GM19240 (cell line): ENCODE results near the gene SIPA1.
A peak's percentile ranks its signal among the peaks of the same experiment; 100 is the strongest.

Source experiments
- DNase-seq: peaks from one replicate; pipeline ENCODE4 v3.0.0; 2011; ENCODE audit warnings: low spot score; ENCODE audit not compliant: insufficient read length

SIPA1 gene

DNA sequence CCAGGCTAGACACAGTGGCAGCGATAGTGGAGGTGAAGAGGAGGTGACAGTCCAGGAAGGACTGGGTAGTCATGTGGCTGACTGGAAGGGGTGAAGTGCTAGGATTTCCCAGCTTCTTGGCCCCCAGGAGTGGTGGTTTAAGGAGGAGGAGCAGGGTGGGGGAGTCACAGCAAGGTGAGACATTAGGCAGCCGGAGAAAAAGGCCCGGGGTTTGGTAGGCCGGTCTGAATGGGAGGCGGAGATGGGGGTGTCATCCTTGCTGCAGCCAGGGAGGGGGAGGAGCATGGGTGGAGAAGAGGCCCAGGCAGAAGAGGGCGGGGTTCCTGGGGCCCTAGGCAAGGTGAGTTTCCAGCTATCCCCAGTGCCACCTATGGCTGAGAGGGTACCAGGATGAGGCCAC, 6.1 kb downstream of the SIPA1 start:
- DNase-seq, result no peak

- DNase-seq, result no peak
Measured at GRCh38 chr11:65644837-65645236, 6.9 kb downstream of the SIPA1 start.

- DNase-seq, result no peak
Measured at GRCh38 chr11:65645710-65646109, 7.8 kb downstream of the SIPA1 start.

GRCh38 chr11:65646288-65646957, 8.5 kb downstream of the SIPA1 start:
- no peak for DNase-seq

DNA sequence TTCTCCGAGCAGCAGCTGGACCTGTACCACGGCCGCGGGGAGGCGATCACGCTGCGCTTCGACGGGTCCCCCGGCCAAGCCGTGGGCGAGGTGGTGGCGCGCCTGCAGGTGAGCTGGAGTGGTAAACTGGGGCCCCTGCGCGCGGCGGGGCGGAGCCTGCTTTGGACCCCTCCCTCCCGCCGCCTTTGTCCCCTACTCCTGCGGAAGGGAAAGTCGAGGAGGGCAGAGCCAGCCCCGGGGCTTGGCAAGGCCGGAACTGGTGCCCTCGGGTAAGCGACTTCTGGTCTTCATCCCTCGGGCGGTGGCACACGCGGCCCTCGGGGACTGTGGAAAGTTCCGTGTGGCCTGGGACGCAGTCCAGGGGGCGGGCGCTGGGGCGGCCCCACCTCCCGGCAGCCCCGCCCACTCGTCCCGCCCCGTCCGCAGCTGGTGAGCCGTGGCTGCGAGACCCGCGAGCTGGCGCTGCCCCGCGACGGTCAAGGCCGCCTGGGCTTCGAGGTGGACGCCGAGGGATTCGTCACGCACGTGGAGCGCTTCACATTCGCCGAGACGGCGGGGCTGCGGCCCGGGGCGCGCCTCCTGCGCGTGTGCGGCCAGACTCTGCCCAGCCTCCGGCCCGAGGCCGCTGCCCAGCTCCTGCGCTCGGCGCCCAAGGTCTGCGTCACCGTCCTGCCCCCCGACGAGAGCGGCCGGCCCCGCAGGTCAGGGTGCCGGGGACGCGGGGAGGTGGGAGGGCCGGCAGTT, 9.2 kb downstream of the SIPA1 start:
- DNase-seq, result no peak

GRCh38 chr11:65648997-65649493, 11.1 kb downstream of the SIPA1 start:
- DNase-seq, result no peak

DNA sequence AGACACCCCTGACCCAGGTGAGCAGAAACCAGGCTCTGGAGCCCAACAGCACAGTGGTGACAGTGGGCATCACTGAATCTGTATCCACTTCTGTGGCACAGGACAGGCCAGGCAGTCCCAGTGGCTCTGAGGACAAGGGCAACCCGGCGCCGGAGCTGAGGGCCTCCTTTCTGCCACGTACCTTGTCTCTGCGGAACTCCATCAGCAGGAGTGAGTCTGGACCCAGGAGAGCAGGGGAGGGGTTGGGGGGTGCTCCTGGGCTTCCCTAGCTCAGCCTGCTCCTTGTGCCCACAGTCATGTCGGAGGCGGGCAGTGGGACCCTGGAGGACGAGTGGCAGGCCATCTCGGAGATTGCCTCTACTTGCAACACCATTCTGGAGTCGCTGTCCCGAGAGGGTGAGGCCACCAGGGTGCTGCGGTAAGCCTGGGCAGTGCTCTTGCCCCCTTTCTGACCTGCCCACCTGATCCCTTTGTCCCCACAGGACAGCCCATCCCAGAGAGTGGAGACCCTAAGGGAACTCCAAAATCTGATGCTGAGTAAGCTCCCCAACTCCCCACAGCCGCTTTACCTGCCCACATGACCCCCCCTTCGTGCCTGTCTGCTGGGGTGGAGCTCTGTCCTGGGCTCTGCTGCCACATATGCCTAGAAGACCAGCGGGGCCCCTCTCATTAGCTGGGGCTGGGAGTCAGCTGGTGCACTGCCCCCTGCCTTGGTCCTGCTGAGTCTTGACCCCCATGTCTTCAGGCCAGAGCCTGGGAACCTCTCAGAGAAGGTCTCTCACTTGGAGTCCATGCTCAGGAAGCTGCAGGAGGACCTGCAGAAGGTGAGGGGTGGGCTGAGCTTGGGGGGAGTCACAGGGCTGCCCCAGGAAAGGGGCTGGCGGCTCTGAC, 12.0 kb downstream of the SIPA1 start:
- no peak for DNase-seq

- no peak for DNase-seq
Measured at GRCh38 chr11:65650547-65651338, 12.8 kb downstream of the SIPA1 start.

GRCh38 chr11:65651339-65651588, 13.4 kb downstream of the SIPA1 start:
- DNase-seq, result no peak

DNA sequence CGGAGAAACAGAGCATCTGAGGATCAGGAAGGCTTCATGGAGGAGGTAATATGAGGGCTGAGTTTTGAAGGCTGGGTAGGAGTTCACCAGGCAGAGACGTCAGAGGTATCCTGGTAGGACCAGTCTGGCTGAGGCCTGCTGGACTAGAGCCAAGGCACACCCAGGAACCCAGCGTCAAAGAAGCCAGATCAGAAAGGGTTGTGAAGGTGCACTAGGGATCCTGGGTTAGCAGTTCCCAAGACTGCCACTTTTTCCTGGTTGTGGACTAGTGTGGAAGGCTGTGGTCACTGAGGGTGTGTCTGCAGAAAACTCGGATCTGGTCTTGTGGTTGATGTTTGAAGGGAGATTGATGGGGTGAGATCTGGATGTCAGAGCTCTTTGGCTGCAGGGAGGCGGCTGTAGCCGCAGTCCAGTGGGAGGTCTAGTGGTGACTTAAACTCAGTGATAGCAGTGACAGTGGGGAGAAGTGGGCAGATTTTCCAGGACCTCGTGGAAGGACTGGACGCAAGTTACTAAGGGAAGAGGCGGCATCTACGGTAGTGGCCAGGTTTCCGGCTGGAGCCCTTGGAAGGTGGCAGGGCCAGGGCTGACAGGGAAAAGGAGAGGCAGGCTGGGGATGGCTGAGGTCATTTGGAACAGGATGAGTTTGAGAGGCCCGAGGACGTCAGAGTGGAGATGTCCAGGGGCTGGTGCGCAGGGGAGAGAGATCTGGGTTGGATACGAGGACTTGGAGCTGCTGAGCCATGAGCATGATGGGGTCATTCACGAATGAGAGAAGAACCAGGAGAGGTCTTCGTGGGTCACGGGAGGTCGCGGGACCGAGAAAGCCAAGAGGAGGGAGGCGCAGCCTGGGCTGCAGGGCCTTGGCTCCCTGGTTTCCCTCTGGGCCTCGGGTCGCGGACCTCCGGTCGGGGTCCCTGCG, 13.9 kb downstream of the SIPA1 start:
- DNase-seq, result no peak

- DNase-seq, result peak; percentile 100
Measured at GRCh38 chr11:65652511-65653228, 14.8 kb downstream of the SIPA1 start.

- no peak for DNase-seq
Measured at GRCh38 chr11:65653229-65654225, 15.6 kb downstream of the SIPA1 start.

GRCh38 chr11:65654375-65655349, 16.8 kb downstream of the SIPA1 start:
- DNase-seq, result no peak

- no peak for DNase-seq
Measured at GRCh38 chr11:65655570-65656332, 17.9 kb downstream of the SIPA1 start.

- DNase-seq, result no peak
Measured at GRCh38 chr11:65657426-65657825, 19.5 kb downstream of the SIPA1 start.
